Measurements from ENCODE around the gene ENDOG. TPM values are rescaled to one million over a fixed set of nuclear protein-coding genes. Genes with fewer than 3 reads are reported as not detected.
"Not testable (repeated sequence)": the region's sequence is repeated elsewhere in the genome, so short reads cannot be mapped to it uniquely, and the experiment has no call there.

Gene ENDOG
- total RNA-seq = 47.1 TPM
- long read RNA-seq, transcript ENDOG-201 (3 exons, 1,172 nt) = major isoform, 76 of 84 reads
- long read RNA-seq, partial matches to known transcripts = 1 of 84 reads
- long read RNA-seq, other reads (novel, unspliced or antisense) = 7 of 84 reads

GRCh38 chr9:128818099-128818838 lies at the start of gene ENDOG:
ENDOG (plus strand) TSS chr9:128818500; CDS start chr9:128818685, 185 bp downstream.
- intact Hi-C loops (cut with DNase I) = loop anchor here (1.0 to 5.0 kb wide), 2 partner anchors 31 to 116 kb away; partner anchors contain the start of genes PKN3 and TBC1D13
- peak; percentile 99 for DNase-seq (ENCODE audit: low spot score)

- intact Hi-C loops (cut with DNase I) = no loop called here
- DNase-seq (ENCODE audit: low spot score) = no peak
Measured at GRCh38 chr9:128768606-128769005, 49.7 kb upstream of the ENDOG start.

GRCh38 chr9:128770286-128771030 lies 47.8 kb upstream of the ENDOG start:
- intact Hi-C loops (cut with DNase I) = loop anchor here (1.0 kb wide), 1 partner anchor 17 kb away; the partner anchor contains the start of gene TBC1D13
- DNase-seq (ENCODE audit: low spot score) = no peak

GRCh38 chr9:128771094-128771721 lies 47.1 kb upstream of the ENDOG start:
- no peak for DNase-seq (ENCODE audit: low spot score)
- intact Hi-C loops (cut with DNase I) = loop anchor here (1.0 kb wide), 1 partner anchor 16 kb away; the partner anchor contains the start of gene TBC1D13

GRCh38 chr9:128771745-128772519 lies 46.4 kb upstream of the ENDOG start, which contains the start of gene ZER1:
ZER1 (minus strand) TSS chr9:128771927; CDS start chr9:128755565, 16,362 bp downstream.
- intact Hi-C loops (cut with DNase I) = loop anchor here (1.0 kb wide), 1 partner anchor 15 kb away; the partner anchor contains the start of gene TBC1D13

GRCh38 chr9:128773049-128773448 lies 45.3 kb upstream of the ENDOG start:
- no peak for DNase-seq (ENCODE audit: low spot score)
- intact Hi-C loops (cut with DNase I) = no loop called here

More at GRCh38 chr9:128771745-128772519, 46.4 kb upstream of the ENDOG start, which contains the start of gene ZER1:
- DNase-seq (ENCODE audit: low spot score) = peak; percentile 96

- no peak for DNase-seq (ENCODE audit: low spot score)
- intact Hi-C loops (cut with DNase I) = no loop called here
Measured at GRCh38 chr9:128774804-128775203, 43.5 kb upstream of the ENDOG start.

- intact Hi-C loops (cut with DNase I); DNase-seq (ENCODE audit: low spot score): not testable (repeated sequence)
Measured at GRCh38 chr9:128780093-128780492, 38.2 kb upstream of the ENDOG start.

GRCh38 chr9:128781187-128782070 lies 36.9 kb upstream of the ENDOG start:
- no peak for DNase-seq (ENCODE audit: low spot score)
- intact Hi-C loops (cut with DNase I) = no loop called here

- intact Hi-C loops (cut with DNase I) = no loop called here
- DNase-seq (ENCODE audit: low spot score) = no peak
Measured at GRCh38 chr9:128782669-128783068, 35.6 kb upstream of the ENDOG start.

- intact Hi-C loops (cut with DNase I) = no loop called here
- no peak for DNase-seq (ENCODE audit: low spot score)
Measured at GRCh38 chr9:128785427-128785826, 32.9 kb upstream of the ENDOG start.

GRCh38 chr9:128786681-128787601 lies 31.4 kb upstream of the ENDOG start, which contains the start of gene TBC1D13:
TBC1D13 (plus strand) TSS chr9:128787253; CDS start chr9:128787354, 101 bp downstream.
- peak; percentile 94 for DNase-seq (ENCODE audit: low spot score)
- intact Hi-C loops (cut with DNase I) = loop anchor here (1.0 kb wide), 2 partner anchors 16 to 31 kb away; partner anchors contain the start of genes ENDOG and ZER1

- DNase-seq (ENCODE audit: low spot score) = no peak
- intact Hi-C loops (cut with DNase I) = loop anchor here (1.0 kb wide), 2 partner anchors 16 to 31 kb away; partner anchors contain the start of genes ENDOG and ZER1
Measured at GRCh38 chr9:128787659-128788058, 30.6 kb upstream of the ENDOG start.

- intact Hi-C loops (cut with DNase I) = no loop called here
- DNase-seq (ENCODE audit: low spot score) = no peak
Measured at GRCh38 chr9:128788445-128788844, 29.9 kb upstream of the ENDOG start.

GRCh38 chr9:128790536-128790935 lies 27.8 kb upstream of the ENDOG start:
- intact Hi-C loops (cut with DNase I) = no loop called here
- no peak for DNase-seq (ENCODE audit: low spot score)

- no peak for DNase-seq (ENCODE audit: low spot score)
- intact Hi-C loops (cut with DNase I) = no loop called here
Measured at GRCh38 chr9:128792134-128792533, 26.2 kb upstream of the ENDOG start.
